ENCODE data around the gene ZPLD1. TPM values are rescaled to one million over a fixed set of nuclear protein-coding genes. Genes with fewer than 3 reads are reported as not detected.

Gene ZPLD1
- total RNA-seq, 1 experiment from 2014 or later, result not detected

DNA sequence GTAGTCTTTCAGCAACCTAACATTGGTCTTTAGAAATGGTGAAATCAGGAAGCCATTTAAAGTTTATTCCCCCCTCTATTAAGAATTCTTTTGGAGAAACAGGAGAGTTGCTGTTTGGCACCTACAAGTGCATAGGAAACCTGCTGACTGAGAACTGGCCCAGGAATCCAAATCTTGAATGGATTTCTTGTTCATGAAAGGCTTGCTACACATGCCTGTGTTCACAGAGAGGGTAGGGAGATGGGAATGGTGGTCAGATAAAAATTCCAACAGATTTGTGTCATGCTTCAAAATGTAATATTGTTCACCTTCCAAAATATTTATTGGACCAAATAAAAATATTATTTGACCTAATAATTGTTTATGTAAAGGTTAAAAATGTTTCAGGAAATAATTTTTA, 24.2 kb upstream of the ZPLD1 start:
- no peak overlapping the region for H3K4me3 ChIP-seq
- CTCF ChIA-PET, result no interaction called here
- DNase-seq, result no peak
- H3F3A ChIP-seq (ENCODE audit: insufficient read depth, low read depth), result no peaks in the 10 kb centered on the region
- BruUV-seq (replicated peaks), result no TSS peak
- peak overlapping the region; percentile 24; the same call in 1 of the 2 replicates for H2AFZ ChIP-seq
- no peaks in the 10 kb centered on the region for H4K20me1 ChIP-seq (ENCODE audit: insufficient read depth)
- H3K4me1 ChIP-seq (replicated peaks; ENCODE audit: insufficient read depth), result no peaks in the 10 kb centered on the region
- no peak overlapping the region for H3K4me2 ChIP-seq
- H3K27ac ChIP-seq, result no peak overlapping the region
- H3K9me3 ChIP-seq (ENCODE audit: insufficient read depth, low read depth), result no peaks in the 10 kb centered on the region
- H3K9me2 ChIP-seq (ENCODE audit: insufficient read depth), result no peaks in the 10 kb centered on the region
- POLR2A ChIA-PET (ENCODE audit: unreplicated experiment), result no interaction called here
- TF ChIP-seq EZH2 (IDR thresholded peaks at IDR 0.05; ENCODE audit: low read depth), result no peak
- TF ChIP-seq CTCF (conservative IDR thresholded peaks at IDR 0.05), result no peak
- no peaks in the 10 kb centered on the region for H3K79me2 ChIP-seq (ENCODE audit: low read depth)
- no peaks in the 10 kb centered on the region for H3K27me3 ChIP-seq (ENCODE audit: insufficient read depth, low read depth)
- no peaks in the 10 kb centered on the region for H3K36me3 ChIP-seq (ENCODE audit: low read depth)
- intact Hi-C loops (cut with micrococcal nuclease; ENCODE audit: unreplicated experiment), result no loop called here

DNA sequence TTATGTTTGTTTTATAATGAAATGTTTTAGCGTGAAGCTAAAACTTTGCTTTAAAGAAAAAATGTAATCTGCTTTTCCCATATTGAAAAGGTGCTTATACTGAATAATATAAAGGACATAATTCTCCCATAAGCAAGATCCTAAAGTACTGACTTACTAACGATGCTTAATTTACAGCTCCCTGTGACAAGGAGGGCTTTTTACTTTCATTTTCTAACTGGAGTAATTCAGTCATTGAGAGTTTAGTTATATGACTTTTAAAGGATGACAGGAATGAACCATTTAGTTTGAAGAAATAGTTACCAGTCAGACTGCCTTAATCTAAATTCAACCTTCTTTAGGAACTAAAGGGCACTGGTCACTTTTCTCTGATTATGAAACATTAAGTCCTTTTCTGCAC, 19.3 kb upstream of the ZPLD1 start:
- Histone ChIP-seq H3K4me2 (peak overlapping the region; percentile 17), H3K9me3 (ENCODE audit: insufficient read depth, low read depth) (no peaks in the 10 kb centered on the region; the same call in 1 of the 2 replicates), H3K27ac (no peak overlapping the region), H3K27me3 (ENCODE audit: insufficient read depth, low read depth) (no peaks in the 10 kb centered on the region), H2AFZ (peak overlapping the region; percentile 40), H3K4me3 (no peak overlapping the region), H4K20me1 (ENCODE audit: insufficient read depth) (no peaks in the 10 kb centered on the region), H3K79me2 (ENCODE audit: low read depth) (no peaks in the 10 kb centered on the region), H3K9me2 (ENCODE audit: insufficient read depth) (no peaks in the 10 kb centered on the region; the same call in 1 of the 2 replicates), H3F3A (ENCODE audit: insufficient read depth, low read depth) (no peaks in the 10 kb centered on the region), H3K4me1 (replicated peaks; ENCODE audit: insufficient read depth) (no peaks in the 10 kb centered on the region), H3K36me3 (ENCODE audit: low read depth) (no peaks in the 10 kb centered on the region)
- TF ChIP-seq CTCF (conservative IDR thresholded peaks at IDR 0.05), result no peak
- TF ChIP-seq EZH2 (IDR thresholded peaks at IDR 0.05; ENCODE audit: low read depth), result no peak
- ChIA-PET POLR2A (ENCODE audit: unreplicated experiment) (interaction anchor here (0.7 kb wide), 1 partner anchor 15 kb away, joined by 6 read pairs; no protein-coding TSS in a partner anchor), CTCF (no interaction called here)
- intact Hi-C loops (cut with micrococcal nuclease; ENCODE audit: unreplicated experiment), result no loop called here
- no peak for DNase-seq
- BruUV-seq (replicated peaks), result no TSS peak

GRCh38 chr3:102419786-102420185, 15.0 kb upstream of the ZPLD1 start:
- intact Hi-C loops (cut with micrococcal nuclease; ENCODE audit: unreplicated experiment), result no loop called here
- BruUV-seq (replicated peaks), result no TSS peak
- H3K27me3 ChIP-seq (ENCODE audit: insufficient read depth, low read depth), result no peaks in the 10 kb centered on the region
- H4K20me1 ChIP-seq (ENCODE audit: insufficient read depth), result no peaks in the 10 kb centered on the region
- CTCF ChIA-PET, result no interaction called here
- no peak for TF ChIP-seq CTCF (conservative IDR thresholded peaks at IDR 0.05)
- no peak for TF ChIP-seq EZH2 (IDR thresholded peaks at IDR 0.05; ENCODE audit: low read depth)
- H2AFZ ChIP-seq, result peak overlapping the region; percentile 13; the same call in 1 of the 2 replicates
- no peaks in the 10 kb centered on the region for H3K79me2 ChIP-seq (ENCODE audit: low read depth)
- H3K36me3 ChIP-seq (ENCODE audit: low read depth), result no peaks in the 10 kb centered on the region
- H3F3A ChIP-seq (ENCODE audit: insufficient read depth, low read depth), result no peaks in the 10 kb centered on the region
- H3K4me3 ChIP-seq, result no peak overlapping the region
- H3K27ac ChIP-seq, result no peak overlapping the region
- H3K4me1 ChIP-seq (replicated peaks; ENCODE audit: insufficient read depth), result no peaks in the 10 kb centered on the region
- DNase-seq, result no peak
- POLR2A ChIA-PET (ENCODE audit: unreplicated experiment), result no interaction called here
- H3K9me3 ChIP-seq (ENCODE audit: insufficient read depth, low read depth), result no peaks in the 10 kb centered on the region; the same call in 1 of the 2 replicates
- no peaks in the 10 kb centered on the region; the same call in 1 of the 2 replicates for H3K9me2 ChIP-seq (ENCODE audit: insufficient read depth)
- H3K4me2 ChIP-seq, result no peak overlapping the region
